ENCODE measurements around the gene COL10A1. TPM values are rescaled to one million over a fixed set of nuclear protein-coding genes. Genes with fewer than 3 reads are reported as not detected.

Gene COL10A1
- polyA plus RNA-seq, 2 of the 4 experiments (the other 2 are of a cell fraction), result not detected

DNA sequence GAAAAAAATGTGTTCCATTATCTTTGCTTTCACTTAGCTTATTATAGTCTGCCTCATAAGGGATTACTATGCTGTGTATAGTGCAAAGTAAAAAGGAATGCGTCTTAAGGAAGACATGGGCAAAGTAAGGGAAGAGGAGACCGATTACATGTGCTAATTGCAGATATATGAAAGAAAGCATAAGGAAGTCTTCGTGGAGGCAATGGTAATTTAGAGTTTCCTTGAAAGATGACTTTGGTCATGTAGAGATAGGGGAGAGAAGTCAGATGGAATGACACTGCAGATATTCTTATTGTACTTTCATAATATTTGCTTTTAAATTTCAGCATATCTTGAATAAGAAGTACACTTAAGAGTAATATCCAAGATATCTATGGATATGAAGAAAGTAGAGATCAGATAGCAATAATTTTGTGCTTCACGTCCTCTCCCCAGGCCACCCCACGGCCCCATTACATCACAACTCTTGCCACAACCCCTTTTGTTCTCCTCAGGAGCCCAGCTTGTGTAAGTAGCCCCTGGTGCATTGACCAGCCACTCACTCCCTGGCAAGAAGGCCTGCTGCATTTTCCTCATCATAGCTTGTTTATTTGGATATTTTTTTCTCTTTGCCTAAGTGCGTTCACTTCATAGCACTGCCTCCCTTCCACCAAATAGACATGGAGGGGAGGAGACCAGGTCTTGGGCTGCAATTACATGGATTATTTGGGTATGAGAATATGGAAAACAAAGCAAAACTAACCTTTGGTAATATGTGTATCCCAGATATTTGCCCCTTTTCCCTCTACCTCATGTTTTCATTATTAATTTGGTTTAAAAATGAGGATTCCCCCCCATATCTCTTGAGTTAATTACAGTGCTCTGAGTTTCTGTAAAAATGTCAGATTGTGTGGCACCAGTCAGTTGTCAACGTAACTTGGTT lies 30.7 kb upstream of the COL10A1 start:
- H3K4me2 ChIP-seq, result no peak overlapping the region
- H3K4me1 ChIP-seq, result peaks cover 11% of the 10 kb centered on the region; the same call in 2 of the 3 replicates
- 75% methylated on average over 7 of the region's 7 CpGs for WGBS (ENCODE audit: missing lambda C conversion rate)
- H3K4me3 ChIP-seq, result no peak overlapping the region
- POLR2A ChIA-PET, result no interaction called here
- no peak for FAIRE-seq
- no peak for ATAC-seq
- TF ChIP-seq HDAC2 (IDR thresholded peaks at IDR 0.05) (no peak), FOSL2 (IDR thresholded peaks at IDR 0.05) (no peak), FOSL2 (CRISPR knock-in tag; IDR thresholded peaks at IDR 0.05) (no peak), NPAS2 (CRISPR knock-in tag; IDR thresholded peaks at IDR 0.05; ENCODE audit: borderline replicate concordance) (no peak), ZSCAN20 (CRISPR knock-in tag; IDR thresholded peaks at IDR 0.05) (no peak), JUNB (IDR thresholded peaks at IDR 0.05) (no peak), RAD21 (conservative IDR thresholded peaks at IDR 0.05 in 1 of 2, IDR thresholded peaks at IDR 0.05 in 1 of 2) (no peak), GATA3 (IDR thresholded peaks at IDR 0.05; ENCODE audit: borderline replicate concordance) (no peak), POLR2AphosphoS2 (conservative IDR thresholded peaks at IDR 0.05; ENCODE audit: low read length) (no peak)
- TF ChIP-seq, protein P1, sequence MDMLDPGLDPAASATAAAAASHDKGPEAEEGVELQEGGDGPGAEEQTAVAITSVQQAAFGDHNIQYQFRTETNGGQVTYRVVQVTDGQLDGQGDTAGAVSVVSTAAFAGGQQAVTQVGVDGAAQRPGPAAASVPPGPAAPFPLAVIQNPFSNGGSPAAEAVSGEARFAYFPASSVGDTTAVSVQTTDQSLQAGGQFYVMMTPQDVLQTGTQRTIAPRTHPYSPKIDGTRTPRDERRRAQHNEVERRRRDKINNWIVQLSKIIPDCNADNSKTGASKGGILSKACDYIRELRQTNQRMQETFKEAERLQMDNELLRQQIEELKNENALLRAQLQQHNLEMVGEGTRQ (IDR thresholded peaks at IDR 0.05), result no peak
- TF ChIP-seq, protein P2, sequence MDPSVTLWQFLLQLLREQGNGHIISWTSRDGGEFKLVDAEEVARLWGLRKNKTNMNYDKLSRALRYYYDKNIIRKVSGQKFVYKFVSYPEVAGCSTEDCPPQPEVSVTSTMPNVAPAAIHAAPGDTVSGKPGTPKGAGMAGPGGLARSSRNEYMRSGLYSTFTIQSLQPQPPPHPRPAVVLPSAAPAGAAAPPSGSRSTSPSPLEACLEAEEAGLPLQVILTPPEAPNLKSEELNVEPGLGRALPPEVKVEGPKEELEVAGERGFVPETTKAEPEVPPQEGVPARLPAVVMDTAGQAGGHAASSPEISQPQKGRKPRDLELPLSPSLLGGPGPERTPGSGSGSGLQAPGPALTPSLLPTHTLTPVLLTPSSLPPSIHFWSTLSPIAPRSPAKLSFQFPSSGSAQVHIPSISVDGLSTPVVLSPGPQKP (IDR thresholded peaks at IDR 0.05; ENCODE audit: low read depth, low read length), result no peak
- no peak for DNase-seq (ENCODE audit: low read depth in 1 of 2, low spot score in 1 of 2)
- H3K27ac ChIP-seq, result no peak overlapping the region
- CTCF ChIA-PET, result no interaction called here
- H3K9me3 ChIP-seq, result no peaks in the 10 kb centered on the region

DNA sequence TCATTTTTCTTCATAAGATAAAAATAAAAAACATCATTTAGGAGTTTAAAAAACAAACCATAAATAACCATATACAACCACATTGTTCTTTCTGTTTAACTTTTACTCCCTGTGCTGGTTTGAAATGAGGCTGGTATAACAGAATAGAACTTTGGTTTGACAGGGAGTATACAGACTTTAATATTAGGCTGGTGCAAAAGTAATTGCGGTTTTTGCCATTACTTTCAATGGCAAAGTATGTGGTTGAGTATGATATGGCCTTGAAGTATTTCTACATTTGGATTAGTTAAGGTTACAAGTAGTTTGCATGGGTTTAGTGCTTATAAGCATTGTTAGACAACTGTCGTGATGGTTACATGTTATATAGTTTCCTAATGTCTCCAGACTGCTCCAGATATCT lies 29.0 kb upstream of the COL10A1 start:
- Histone ChIP-seq H3K9me3 (no peaks in the 10 kb centered on the region), H3K4me3 (no peak overlapping the region), H3K27ac (no peak overlapping the region), H3K4me1 (peaks cover 11% of the 10 kb centered on the region; the same call in 2 of the 3 replicates), H3K4me2 (no peak overlapping the region)
- ATAC-seq (no peak), DNase-seq (ENCODE audit: low read depth in 1 of 2, low spot score in 1 of 2) (no peak), FAIRE-seq (no peak)
- WGBS (ENCODE audit: missing lambda C conversion rate), result 93% methylated on average over 2 of the region's 2 CpGs
- ChIA-PET CTCF (no interaction called here), POLR2A (no interaction called here)
- TF ChIP-seq MAZ (IDR thresholded peaks at IDR 0.05; ENCODE audit: borderline replicate concordance, low read depth, low read length) (no peak), RCOR1 (IDR thresholded peaks at IDR 0.05; ENCODE audit: low read depth, low read length) (no peak), SMC3 (IDR thresholded peaks at IDR 0.05) (no peak), RFX5 (IDR thresholded peaks at IDR 0.05) (no peak), MAFK (IDR thresholded peaks at IDR 0.05; ENCODE audit: partially characterized antibody) (no peak), EHF (CRISPR knock-in tag; IDR thresholded peaks at IDR 0.05) (no peak), MYC (IDR thresholded peaks at IDR 0.05; ENCODE audit: borderline replicate concordance, low read length) (no peak), FOXS1 (CRISPR knock-in tag; IDR thresholded peaks at IDR 0.05) (no peak), CBX8 (IDR thresholded peaks at IDR 0.05) (no peak), RAD21 (conservative IDR thresholded peaks at IDR 0.05 in 1 of 2, IDR thresholded peaks at IDR 0.05 in 1 of 2) (no peak), RARB (CRISPR knock-in tag; IDR thresholded peaks at IDR 0.05) (no peak)
- TF ChIP-seq, protein P3, sequence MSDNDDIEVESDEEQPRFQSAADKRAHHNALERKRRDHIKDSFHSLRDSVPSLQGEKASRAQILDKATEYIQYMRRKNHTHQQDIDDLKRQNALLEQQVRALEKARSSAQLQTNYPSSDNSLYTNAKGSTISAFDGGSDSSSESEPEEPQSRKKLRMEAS (IDR thresholded peaks at IDR 0.05), result no peak
- TF ChIP-seq, protein P4, sequence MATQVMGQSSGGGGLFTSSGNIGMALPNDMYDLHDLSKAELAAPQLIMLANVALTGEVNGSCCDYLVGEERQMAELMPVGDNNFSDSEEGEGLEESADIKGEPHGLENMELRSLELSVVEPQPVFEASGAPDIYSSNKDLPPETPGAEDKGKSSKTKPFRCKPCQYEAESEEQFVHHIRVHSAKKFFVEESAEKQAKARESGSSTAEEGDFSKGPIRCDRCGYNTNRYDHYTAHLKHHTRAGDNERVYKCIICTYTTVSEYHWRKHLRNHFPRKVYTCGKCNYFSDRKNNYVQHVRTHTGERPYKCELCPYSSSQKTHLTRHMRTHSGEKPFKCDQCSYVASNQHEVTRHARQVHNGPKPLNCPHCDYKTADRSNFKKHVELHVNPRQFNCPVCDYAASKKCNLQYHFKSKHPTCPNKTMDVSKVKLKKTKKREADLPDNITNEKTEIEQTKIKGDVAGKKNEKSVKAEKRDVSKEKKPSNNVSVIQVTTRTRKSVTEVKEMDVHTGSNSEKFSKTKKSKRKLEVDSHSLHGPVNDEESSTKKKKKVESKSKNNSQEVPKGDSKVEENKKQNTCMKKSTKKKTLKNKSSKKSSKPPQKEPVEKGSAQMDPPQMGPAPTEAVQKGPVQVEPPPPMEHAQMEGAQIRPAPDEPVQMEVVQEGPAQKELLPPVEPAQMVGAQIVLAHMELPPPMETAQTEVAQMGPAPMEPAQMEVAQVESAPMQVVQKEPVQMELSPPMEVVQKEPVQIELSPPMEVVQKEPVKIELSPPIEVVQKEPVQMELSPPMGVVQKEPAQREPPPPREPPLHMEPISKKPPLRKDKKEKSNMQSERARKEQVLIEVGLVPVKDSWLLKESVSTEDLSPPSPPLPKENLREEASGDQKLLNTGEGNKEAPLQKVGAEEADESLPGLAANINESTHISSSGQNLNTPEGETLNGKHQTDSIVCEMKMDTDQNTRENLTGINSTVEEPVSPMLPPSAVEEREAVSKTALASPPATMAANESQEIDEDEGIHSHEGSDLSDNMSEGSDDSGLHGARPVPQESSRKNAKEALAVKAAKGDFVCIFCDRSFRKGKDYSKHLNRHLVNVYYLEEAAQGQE (IDR thresholded peaks at IDR 0.05), result no peak
- TF ChIP-seq, protein P5, sequence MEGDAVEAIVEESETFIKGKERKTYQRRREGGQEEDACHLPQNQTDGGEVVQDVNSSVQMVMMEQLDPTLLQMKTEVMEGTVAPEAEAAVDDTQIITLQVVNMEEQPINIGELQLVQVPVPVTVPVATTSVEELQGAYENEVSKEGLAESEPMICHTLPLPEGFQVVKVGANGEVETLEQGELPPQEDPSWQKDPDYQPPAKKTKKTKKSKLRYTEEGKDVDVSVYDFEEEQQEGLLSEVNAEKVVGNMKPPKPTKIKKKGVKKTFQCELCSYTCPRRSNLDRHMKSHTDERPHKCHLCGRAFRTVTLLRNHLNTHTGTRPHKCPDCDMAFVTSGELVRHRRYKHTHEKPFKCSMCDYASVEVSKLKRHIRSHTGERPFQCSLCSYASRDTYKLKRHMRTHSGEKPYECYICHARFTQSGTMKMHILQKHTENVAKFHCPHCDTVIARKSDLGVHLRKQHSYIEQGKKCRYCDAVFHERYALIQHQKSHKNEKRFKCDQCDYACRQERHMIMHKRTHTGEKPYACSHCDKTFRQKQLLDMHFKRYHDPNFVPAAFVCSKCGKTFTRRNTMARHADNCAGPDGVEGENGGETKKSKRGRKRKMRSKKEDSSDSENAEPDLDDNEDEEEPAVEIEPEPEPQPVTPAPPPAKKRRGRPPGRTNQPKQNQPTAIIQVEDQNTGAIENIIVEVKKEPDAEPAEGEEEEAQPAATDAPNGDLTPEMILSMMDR (IDR thresholded peaks at IDR 0.05), result no peak

All from A549 (cell line).